Putamen (tissue), 1 donor: ENCODE results near the gene NUP210L.

Experiments used
- DNase-seq: peaks from one replicate; pipeline ENCODE4 v3.0.0-alpha.2; 2016; ENCODE audit warnings: low spot score

NUP210L gene

DNA sequence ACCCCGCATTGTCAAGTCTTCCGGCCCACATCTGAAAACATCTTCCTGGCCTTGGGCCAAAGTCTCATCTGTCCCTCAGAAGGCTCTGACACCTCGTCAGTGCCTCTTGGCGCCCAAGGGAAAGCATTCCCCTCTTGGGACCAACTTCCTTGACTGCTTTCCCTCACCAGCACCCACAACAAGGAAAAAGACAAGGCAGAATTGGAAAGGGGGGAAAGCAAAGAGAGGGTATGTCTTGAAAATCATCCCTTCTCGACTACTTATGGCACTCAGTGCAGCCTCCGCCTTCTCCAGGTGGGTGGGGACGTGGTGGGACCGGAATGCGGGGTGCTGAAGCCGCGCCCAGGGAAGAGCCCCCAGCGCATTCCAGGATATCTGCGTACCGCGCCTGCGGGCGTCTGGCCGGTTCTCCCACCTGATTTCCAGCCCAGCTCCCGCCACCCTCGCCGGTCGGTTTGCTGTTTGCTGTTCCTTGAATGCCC is 191.0 kb downstream of the NUP210L start:
- DNase-seq = no peak

DNA sequence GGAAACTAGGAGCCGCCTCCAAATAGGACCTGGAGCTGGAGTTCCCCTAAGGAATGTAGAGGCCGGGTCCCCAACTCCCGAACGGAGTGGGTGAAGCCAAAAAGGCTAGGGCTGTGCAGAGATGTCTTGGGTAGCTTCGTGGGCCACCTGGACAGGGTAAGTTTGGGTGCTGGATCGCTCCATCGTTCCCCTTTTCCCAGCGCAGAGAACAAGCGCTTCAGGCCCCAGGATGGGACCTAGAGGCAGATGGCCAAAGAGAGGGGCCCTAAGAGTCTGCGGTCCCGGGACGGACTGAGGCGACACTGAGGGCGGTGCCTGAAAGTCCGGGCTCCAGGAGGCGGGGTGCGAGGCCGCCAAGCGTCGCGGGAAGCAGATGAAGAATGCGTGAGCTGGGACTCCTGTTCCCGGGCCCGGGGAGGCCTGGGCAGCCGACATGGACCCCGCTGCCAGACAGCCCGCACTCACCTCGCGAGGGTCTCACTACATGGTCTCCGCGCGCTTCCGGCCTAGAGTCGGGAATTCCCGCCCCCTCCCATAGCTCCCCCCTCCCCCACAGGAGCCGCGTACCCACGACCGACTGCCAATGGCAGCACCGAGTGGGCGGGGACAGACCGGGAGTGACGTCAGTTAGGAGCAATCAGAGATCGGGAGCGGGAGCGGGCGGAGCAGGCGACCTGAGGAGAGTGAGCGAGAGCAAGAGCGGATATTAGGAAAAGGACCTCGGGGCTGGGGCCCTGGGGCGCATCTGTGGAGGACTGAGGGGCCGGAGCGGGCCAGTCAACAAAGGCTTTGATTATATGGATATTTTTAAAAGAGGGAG is 191.6 kb downstream of the NUP210L start, which contains the start of gene SLC39A1:
SLC39A1 (minus strand) TSS at position 508 of the 820 bp plus-strand sequence. CDS start 822 bp downstream, outside the sequence.
- DNase-seq = peak; percentile 98

DNA sequence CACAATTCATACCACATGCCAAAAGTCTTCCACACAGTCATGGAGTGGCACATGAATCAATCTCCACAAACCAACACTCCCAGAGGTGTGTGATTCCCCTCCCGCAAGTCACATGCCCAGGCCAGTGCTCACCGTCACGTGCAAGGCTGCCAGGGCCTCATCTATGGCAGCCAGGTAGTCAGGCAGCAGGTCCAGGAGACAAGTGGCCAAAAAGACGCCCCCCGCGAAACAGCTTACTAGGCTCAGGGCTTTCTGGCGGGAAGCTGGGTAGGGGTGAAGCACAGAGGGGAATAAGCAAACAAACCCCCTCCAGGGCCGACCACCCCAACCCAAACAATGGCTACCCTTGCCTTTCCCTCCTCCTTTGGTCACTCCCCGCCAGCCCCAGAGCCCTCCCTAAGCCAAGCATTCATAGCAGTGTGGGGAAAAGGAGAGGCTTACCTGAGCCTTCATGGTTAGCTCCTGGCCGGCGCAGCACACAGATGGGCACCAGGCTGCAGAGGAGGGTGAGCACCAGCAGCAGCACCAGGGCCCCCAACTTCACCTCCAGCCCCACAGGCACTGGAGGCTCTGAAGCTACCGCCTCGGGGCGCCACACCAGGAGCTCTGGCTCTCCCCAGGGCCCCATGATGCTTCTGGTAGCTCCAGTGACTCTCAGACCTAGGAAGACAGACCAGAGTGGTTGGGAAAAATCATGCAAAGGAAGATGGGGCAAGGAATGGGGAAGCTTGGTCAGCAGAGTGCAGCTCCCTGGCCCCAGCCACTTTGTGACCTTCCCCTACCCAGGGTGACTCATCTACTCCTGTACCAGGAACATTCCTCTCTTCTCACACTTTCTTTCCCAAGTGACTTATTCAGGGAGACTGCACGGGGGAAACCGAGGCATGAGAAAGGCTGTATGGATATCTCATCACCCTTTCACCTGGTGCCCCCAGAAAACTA is 192.5 kb downstream of the NUP210L start:
- no peak for DNase-seq

DNA sequence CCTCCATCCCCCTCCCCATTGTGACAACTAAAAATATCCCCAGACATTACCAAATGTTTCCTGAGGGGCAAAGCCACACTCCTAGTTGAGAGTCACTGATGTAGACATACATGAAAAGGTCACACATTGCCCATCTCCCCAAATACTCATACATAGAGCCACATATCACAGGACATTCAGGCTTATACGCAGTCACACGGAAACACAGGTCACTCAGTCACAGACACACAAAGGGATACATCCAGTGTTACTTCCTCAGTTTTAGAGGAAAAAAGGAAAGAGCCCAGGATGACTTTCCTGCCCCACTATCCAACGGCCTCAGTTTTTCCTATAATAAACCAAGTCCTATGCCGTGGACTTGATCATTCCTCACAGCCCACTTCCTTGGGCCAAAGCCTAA is 193.5 kb downstream of the NUP210L start:
- no peak for DNase-seq

DNA sequence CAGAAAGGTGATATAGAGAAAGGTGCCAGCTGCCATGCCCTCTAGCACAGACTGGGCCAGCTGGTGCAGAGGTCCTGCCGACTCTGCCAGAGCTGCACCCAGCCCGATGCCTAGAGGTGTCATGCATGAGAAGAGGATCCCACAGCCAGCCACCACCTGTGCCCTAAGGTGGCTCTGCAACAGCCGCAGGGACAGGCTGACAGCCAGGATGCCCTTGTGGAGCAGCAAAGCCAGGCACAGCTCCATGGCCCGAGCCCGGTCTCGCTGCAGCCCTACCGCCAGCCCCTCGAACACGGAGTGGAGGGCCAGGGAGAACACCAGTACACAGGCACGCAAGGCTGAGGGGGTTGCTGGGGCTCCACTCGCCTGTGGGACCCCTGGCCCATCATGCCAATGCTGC is 194.7 kb downstream of the NUP210L start:
- no peak for DNase-seq

DNA sequence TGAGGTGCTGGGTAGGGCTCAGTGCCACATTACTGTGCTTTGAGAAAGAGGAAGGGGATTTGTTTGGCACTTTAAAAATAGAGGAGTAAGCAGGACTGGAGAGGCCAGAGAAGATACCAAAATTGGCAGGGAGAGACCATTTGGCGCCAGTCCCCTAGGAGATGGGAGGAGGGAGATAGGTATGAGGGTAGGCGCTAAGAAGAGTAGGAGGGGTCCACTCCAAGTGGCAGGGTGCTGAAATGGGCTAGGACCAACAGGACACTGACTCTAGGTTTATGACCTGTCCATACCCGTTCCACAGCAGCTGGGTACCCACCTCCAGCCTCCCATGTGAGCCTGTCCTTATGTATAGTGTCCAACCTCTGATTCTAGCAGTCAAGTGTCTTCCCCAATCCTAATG is 195.4 kb downstream of the NUP210L start:
- DNase-seq = no peak

DNA sequence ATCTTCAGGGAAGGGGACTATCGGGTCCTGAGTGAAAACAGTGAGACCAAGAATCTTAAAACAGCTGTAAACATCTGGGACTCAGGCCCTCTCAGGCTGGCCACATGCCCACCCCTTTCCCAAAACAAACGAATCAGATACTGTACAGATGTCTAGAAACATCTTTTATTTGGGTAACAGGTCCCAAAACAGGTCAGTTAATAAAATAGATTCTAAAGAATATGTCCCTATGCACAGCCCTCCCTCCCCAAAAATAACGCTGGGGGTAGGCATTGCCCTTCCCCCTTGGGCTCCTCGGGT is 196.0 kb downstream of the NUP210L start:
- no peak for DNase-seq

DNA sequence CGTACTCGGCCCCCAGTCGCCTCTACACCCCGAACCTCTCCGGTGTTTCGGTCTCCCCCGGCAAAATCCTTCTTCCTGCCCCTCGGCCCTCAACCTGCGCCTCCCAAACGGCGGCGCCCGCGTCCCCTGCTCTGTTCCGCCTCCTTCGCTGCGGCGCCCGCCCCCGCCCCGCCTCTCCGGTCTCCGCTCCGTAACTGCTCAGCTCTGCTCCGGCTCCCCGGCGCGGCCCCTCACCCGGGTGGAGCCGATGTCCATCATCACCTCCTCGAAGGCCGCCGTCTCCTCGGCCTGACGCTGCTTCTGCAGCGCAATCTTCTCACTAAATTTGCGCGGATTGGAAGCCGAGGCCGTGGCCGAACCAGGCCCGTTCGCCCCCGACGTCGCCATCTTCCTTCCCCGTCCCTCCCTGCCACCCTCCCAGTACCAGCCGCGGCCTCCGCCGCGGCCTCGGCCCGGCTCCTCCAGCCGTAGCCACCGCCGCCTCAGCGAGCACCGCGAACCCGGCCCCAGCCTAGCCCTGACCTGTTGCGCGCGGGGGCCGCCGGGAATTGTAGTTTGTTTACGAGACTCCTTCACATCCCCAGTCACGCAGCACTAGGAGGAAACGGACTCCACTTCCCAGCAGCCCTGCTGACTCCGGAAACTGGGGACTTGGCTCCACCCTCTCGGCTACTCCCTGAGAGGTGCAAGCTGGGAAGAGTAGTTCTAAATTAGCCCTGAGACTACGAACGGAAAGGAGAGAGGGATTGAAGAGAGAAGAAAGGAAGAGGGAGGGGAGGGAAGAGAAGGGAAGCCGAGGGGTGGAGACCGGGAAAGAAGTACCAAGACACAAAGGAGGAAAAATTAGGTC is 196.5 kb downstream of the NUP210L start, which contains the start of gene CRTC2:
CRTC2 (minus strand) TSS at position 502 of the 850 bp plus-strand sequence; CDS start at position 387, 115 bp downstream.
- DNase-seq = peak; percentile 98

DNA sequence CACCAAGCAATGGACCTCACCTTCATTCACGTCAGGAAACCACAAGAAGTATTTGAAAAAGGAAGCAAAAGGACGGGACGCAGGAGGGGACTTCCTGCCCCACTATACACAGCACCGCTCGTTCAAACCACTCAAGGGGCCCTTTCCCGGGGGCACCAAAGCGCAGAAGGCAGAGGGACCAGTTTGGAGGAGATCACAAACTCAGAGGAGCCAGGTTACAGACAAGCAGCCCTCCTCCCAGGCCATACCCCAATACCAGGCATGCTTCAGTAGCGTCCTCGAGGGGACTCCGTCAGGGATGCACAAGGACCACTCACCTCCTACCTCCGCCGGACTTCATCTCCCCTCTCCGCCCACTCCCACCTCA is 197.1 kb downstream of the NUP210L start:
- no peak for DNase-seq

DNA sequence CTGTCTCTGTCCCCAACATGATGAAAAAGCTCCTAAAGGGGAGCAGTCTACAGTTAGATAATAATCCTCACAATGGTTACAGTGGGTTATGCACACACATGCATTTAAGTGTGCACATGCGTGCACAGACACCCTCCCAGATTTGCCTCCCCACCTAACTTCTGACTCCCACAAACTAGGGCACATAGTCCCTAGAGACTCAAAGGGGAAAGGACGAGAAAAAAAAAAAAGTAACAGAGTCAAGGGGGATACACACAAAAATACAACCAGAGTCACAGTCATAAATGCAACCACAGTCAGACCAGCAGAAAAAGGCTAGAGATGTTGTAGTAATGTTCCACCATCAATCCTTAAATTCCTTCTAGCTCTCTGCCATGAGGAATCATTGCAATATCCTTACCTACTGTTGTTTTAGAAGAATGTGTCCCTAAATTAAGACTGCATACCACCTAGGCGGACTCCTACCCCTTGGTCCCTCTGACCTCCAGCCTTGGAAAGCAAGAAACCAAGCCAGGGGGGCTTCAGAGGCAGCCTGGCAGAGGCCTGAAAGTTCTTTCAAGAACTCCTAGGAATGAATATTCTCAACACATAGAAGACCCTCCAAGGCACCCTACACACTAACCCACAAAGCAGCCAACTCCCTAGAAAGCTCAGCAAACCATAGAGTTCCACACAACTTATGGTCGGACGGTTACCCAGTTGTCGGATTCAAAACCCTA is 197.7 kb downstream of the NUP210L start:
- no peak for DNase-seq

DNA sequence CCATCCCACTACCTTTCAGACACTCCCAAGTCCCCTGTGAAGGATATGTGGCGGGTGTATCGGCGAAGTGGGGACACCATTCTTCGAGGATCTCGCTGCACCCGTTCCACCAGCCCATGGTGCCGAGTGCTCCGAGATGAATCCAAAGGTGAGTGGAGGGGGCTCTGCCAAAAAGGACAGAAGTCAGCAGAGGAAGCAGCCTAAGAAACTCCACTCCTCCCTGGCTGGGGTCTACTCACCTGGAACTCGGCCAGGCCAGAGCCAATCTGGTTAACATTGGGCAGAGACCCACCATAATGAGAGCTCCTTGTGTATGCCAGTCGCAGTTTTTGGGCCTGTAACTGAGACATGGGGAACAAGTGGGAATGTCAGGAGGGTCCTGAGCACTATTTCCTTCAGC is 200.0 kb downstream of the NUP210L start:
- DNase-seq = no peak

DNA sequence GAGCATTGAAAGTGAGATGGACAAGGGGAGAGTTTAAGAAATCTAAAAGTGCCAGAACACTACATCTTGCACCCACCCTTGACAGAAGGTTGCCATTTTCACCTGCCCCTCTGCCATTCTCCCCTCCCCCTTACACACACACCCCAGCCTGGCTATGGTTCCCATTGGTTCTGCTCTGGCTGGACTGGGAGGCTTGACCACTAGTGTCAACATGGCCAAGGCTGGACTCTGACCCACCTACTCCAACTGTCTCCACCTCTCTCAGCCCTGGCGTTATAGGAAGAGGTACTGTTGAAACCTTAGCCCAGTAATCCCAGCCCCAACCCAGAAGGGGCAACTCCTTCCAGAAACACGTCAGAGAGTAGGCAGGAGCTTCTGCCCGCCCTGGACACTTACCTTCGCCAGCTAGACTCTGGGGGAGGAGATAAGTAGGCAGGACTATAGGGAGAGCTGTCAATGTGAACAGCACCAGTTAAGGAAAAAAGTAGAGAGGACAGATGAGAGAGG is 201.0 kb downstream of the NUP210L start:
- DNase-seq = no peak

DNA sequence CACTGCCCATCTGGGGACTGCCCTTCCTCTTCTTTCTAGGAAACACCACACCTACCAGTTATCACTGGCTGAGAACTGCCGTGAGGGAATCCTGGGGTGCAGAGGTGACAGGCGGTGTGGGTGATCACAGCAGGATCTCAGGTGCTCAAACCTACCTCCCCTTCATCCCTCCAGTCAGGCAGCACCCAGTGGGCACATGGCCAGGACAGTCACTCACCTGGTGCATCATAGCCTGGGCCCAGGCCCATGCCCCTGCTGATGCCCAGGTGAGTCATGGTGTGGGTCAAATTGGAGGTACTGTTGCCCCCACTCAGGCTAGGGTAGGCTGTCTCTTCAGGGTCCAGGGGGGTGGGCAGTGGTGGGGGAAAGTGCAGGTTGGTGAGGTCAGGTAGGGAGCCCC is 203.1 kb downstream of the NUP210L start:
- DNase-seq = no peak

DNA sequence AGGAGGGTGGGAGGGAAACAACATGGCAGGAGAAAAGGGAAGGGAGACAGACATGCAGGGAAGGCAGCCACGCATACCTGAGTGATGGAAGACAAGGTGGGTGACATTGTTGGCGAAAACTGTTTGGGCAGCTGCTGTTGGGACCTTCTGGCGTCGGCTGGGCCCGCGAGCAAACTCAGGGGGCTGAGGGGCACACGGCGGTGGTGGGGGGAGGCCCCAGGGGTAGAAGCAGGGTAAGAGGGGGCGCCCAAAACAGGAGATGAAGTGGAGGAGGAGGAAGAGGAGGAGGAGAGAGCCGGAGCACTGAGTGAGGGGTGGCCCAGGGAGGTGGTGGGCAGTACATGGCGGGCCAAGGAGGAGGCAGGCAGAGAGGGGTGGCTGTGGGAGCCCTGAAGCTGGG is 203.7 kb downstream of the NUP210L start:
- DNase-seq = no peak

DNA sequence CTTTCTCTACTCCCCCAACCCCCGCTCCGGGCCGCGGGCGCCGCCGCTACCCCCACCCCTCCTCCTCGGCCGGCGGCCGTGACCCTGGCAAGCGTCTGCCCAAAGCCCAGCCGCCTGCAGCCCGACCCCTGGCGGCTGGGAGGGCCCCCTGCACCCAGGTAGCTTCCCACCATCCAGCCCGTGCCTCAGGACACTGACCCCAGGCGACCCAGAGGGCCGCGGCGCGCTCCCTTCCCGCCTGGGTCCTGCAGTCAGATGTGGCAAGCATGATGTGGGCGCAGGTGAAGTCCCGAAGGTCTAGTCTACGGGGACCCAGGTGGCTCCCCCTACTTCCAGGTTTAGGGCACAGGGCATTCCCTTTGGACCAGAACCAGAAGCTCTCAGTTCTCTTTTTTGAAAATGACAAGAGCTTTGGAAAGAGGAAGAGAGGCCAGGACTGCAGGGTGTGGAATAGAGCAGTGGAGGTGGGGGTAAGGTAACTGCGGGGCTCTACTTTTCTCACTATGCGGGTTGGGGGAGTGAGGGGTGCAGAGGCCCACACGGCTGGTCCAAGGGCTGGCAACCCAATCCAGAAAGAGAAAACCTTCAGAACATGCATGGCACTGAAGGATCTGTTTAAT is 208.1 kb downstream of the NUP210L start, which contains the start of gene DENND4B:
DENND4B (minus strand) TSS at position 97 of the 620 bp plus-strand sequence. CDS start 2,344 bp downstream, outside the sequence.
- peak; percentile 85 for DNase-seq

DNA sequence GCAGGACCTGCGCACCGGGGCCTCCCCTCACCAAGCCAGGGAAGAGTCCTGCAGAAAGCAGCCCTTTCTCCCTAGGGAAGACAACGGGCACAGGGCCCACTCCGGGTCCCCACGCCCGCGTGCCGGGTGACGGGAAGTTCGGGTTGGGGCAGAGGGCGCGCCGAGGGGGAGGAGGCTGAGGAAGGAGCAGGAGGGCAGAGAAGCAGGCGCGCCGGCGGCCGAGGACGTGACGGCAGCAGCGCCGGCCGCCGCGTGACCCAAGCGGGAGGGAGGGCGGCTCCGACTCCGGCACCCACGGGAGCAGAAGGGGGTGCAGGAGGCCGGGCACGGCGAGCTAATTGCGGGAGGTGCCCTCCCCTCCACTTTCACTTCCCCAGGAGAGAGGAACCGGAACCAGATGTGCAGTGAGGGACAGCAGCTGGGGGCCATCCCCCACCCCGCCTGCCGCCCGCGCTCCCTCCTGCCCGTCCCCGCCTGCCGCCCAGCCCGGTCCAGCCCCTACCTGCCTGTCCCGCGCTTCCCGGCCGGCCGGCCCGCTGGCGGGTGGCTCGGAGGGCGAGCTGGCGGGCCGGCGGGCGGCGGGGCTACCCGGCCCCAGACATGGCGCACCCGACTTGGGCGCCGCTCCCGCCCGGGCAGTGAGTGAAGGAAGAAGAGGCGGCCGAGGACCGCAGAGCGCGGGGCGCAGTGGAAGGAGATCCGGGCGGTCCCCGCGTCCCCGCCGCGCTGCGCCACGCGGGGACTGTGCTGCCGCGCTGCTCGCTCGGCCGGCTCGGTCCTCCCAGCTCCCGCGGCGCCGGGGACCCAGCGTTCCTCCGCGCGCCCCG is 208.9 kb downstream of the NUP210L start:
- no peak for DNase-seq

DNA sequence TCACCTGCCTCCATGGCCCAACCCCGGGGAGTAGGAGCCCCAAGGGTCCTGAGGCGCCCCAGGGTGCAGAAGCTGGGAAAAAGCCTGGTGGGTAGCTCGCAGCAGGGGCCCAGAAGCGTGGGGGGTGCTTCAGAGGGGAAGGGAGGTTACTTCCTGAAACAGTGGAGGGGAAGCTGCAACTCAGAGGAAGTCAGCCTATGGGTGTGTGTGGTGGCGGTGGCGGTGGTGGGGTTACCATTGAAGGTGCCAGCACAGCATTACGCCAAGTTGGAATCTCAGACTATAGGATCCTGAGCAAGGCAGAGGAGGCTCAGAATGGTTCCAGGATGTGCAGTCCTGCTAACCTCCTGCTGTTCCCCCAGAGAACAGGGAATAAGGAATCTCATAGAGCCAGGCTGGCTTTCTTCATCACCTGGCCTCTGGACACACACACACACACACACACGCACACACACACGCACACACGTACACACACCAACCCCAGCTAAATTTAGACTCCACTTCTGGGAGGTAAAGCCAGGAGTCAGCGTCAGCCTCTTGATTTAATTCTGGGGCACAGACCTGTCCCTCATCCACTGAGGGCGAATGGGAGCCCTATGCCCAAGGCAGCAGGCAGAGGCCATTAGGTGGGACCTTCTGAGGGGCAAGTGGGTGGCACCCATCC is 209.6 kb downstream of the NUP210L start:
- DNase-seq = no peak

DNA sequence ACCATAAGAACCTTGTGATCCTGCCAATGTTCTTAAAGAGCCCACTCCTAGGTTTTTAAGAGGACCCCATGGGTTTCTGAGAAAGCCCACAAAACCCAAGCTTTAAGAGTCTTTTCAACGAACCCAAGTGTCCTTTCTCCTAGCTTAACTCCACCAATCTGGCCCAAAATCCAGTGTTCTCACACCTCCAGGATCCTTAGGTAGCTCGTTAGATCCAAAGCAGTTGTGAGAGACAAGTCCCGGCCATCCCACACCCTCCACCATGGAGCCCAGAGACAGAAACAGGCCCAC is 210.1 kb downstream of the NUP210L start:
- DNase-seq = no peak
